HCT116 (cell line): Measurements from ENCODE around the gene TANC1. TPM values are rescaled to one million over a fixed set of nuclear protein-coding genes. Genes with fewer than 3 reads are reported as not detected.
A peak's percentile ranks its signal among the peaks of the same experiment; 100 is the strongest.

Experiments used
- ATAC-seq: fragments of 200-7000 bp; cut with Tn5 transposase; 2 replicates; pipeline ENCODE4 v1.9.1; 2020; ENCODE audit warnings: mild to moderate bottlenecking, moderate library complexity
- BruUV-seq: library from RNA; stranded (reverse); fragments of 400-500 nt; replicated peaks from 2 replicates; lab custom pipeline; 2021; lab: Mats Ljungman, UMichigan
- CTCF ChIA-PET: fragments of 300-600 bp; sonication (Branson Sonifier 250); formaldehyde crosslinking; loops from one replicate; lab custom pipeline; 2021; ENCODE audit warnings: antibody characterized with exemption; lab: Charles Lee
- POLR2A ChIA-PET: fragments of 300-600, 350-600 bp; sonication (Branson Sonifier 250); formaldehyde crosslinking; loops from one replicate; lab custom pipeline; 2021; ENCODE audit warnings: antibody characterized with exemption; lab: Charles Lee
- RAD21 ChIA-PET, 2 experiments: fragments of 300-600 bp; sonication (Branson Sonifier 250); formaldehyde crosslinking; loops; one replicate each; lab custom pipeline; 2023; ENCODE audit warnings: low total read pairs in 2 of 2; ENCODE audit not compliant: uncharacterized antibody in 2 of 2, unreplicated experiment in 2 of 2, low non-redundant PET in 1 of 2; lab: Charles Lee
- DNase-seq: peaks from one replicate; pipeline ENCODE4 v3.0.0-alpha.2; 2010; ENCODE audit warnings: low read depth, low spot score
- H2AFZ ChIP-seq: fragments of 200-600 bp; shearing (Covaris generic), sonication (generic); 2 replicates; pipeline ENCODE4 v1.6.1; 2017; ENCODE audit warnings: low read depth, mixed run types, mixed read lengths, antibody characterized with exemption, low read length; ENCODE audit not compliant: poor library complexity, severe bottlenecking
- H3K27ac ChIP-seq: 2 replicates; pipeline ENCODE4 v1.5.1; 2012; ENCODE audit warnings: low read depth, low read length
- H3K27me3 ChIP-seq: fragments of 200-600 bp; sonication (generic); 2 replicates; pipeline ENCODE4 v1.6.1; 2016; ENCODE audit warnings: mixed run types, low read length, mixed read lengths; ENCODE audit not compliant: insufficient read depth
- H3K36me3 ChIP-seq, 2 experiments: fragments of 200-500 bp in 1 of 2; fragments of 200-600 bp in 1 of 2; sonication (Bioruptor generic) in 1 of 2; sonication (generic) in 1 of 2; 2 replicates each; pipeline versions ENCODE4 v1.5.1 to v1.6.1; 2014 to 2016; ENCODE audit warnings: low read length in 2 of 2, inconsistent platforms in 1 of 2, mixed read lengths in 1 of 2, mixed run types in 1 of 2; ENCODE audit not compliant: insufficient read depth in 2 of 2, control insufficient read depth in 1 of 2
- H3K4me1 ChIP-seq, 2 experiments: fragments of 200-600 bp in 1 of 2; sonication (generic) in 1 of 2; 2 replicates each; pipeline versions ENCODE4 v1.5.1 to v1.6.1; 2012 to 2017; ENCODE audit warnings: low read length in 2 of 2, inconsistent platforms in 1 of 2, mild to moderate bottlenecking in 1 of 2, mixed read lengths in 1 of 2, mixed run types in 1 of 2, moderate library complexity in 1 of 2; ENCODE audit not compliant: insufficient read depth in 2 of 2, control insufficient read depth in 1 of 2
- H3K4me2 ChIP-seq: fragments of 200-600 bp; sonication (generic); 2 replicates; pipeline ENCODE4 v1.6.1; 2017; ENCODE audit warnings: mixed run types, low read length, mixed read lengths
- H3K4me3 ChIP-seq, 2 experiments: fragments of 200-600 bp in 1 of 2; sonication (generic) in 1 of 2; replicated peaks in 1 of 2; 2 replicates each; pipeline ENCODE4 v1.5.1; 2011 to 2016; ENCODE audit warnings: low read length in 2 of 2, control low read depth in 1 of 2, low read depth in 1 of 2, mild to moderate bottlenecking in 1 of 2, mixed read lengths in 1 of 2, mixed run types in 1 of 2
- H3K79me2 ChIP-seq: fragments of 200-600 bp; sonication (generic); 2 replicates; pipeline ENCODE4 v1.6.1; 2017; ENCODE audit warnings: mild to moderate bottlenecking, mixed run types, low read length, moderate library complexity, mixed read lengths; ENCODE audit not compliant: insufficient read depth
- H3K9ac ChIP-seq: fragments of 200-600 bp; sonication (generic); 2 replicates; pipeline ENCODE4 v1.6.1; 2016; ENCODE audit warnings: low read length, mixed read lengths
- H3K9me2 ChIP-seq: fragments of 200-600 bp; sonication (generic), shearing (Covaris generic); 2 replicates; pipeline ENCODE4 v1.6.1; 2017; ENCODE audit warnings: mixed run types, mild to moderate bottlenecking, moderate library complexity; ENCODE audit not compliant: insufficient read depth
- H3K9me3 ChIP-seq, 2 experiments: fragments of 200-500 bp in 1 of 2; fragments of 200-600 bp in 1 of 2; sonication (Bioruptor generic) in 1 of 2; sonication (generic) in 1 of 2; 2 replicates each; pipeline ENCODE4 v1.6.1; 2014 to 2017; ENCODE audit warnings: low read length in 2 of 2, mixed read lengths in 2 of 2, inconsistent platforms in 1 of 2, low read depth in 1 of 2, mild to moderate bottlenecking in 1 of 2, mixed run types in 1 of 2, moderate library complexity in 1 of 2; ENCODE audit not compliant: control insufficient read depth in 1 of 2, insufficient read depth in 1 of 2
- H4K20me1 ChIP-seq: fragments of 200-600 bp; sonication (generic), shearing (Covaris generic); 2 replicates; pipeline ENCODE4 v1.6.1; 2017; ENCODE audit warnings: mixed run types, mild to moderate bottlenecking, moderate library complexity; ENCODE audit not compliant: insufficient read depth
- CBX3 ChIP-seq: IDR thresholded peaks from 2 replicates; pipeline ENCODE4 v1.6.1; 2012; ENCODE audit warnings: low read depth
- EZH2phosphoT487 ChIP-seq: fragments of 200-600 bp; IDR thresholded peaks from 2 replicates; pipeline ENCODE4 v1.6.1; 2018; ENCODE audit warnings: antibody characterized with exemption, borderline replicate concordance
- FOSL1 ChIP-seq: IDR thresholded peaks from 2 replicates; pipeline ENCODE4 v1.6.1; 2012; ENCODE audit warnings: low read depth
- MAX ChIP-seq: IDR thresholded peaks from 2 replicates; pipeline ENCODE4 v1.6.1; 2012
- POLR2AphosphoS5 ChIP-seq: IDR thresholded peaks from 2 replicates; pipeline ENCODE4 v1.6.1; 2011; ENCODE audit warnings: mild to moderate bottlenecking, low read depth, low read length, moderate library complexity
- REST ChIP-seq: IDR thresholded peaks from 2 replicates; pipeline ENCODE4 v1.6.1; 2012; ENCODE audit warnings: low read depth
- SIN3A ChIP-seq: IDR thresholded peaks from 2 replicates; pipeline ENCODE4 v1.6.1; 2012; ENCODE audit warnings: low read depth
- SRF ChIP-seq: IDR thresholded peaks from 2 replicates; pipeline ENCODE4 v1.6.1; 2012; ENCODE audit warnings: low read depth
- YY1 ChIP-seq: IDR thresholded peaks from 2 replicates; pipeline ENCODE4 v1.6.1; 2011; ENCODE audit warnings: low read length, low read depth, moderate library complexity, mild to moderate bottlenecking; ENCODE audit not compliant: insufficient replicate concordance; ENCODE audit errors: extremely low read depth
- ZFX ChIP-seq: fragments of 450-650 bp; IDR thresholded peaks from 2 replicates; pipeline ENCODE4 v1.6.1; 2017
- ZNF274 ChIP-seq: fragments of 200-500 bp; sonication (Bioruptor generic); IDR thresholded peaks from 2 replicates; pipeline ENCODE4 v1.6.1; 2014; ENCODE audit warnings: mild to moderate bottlenecking, low read depth, low read length, inconsistent platforms
- intact Hi-C: fragments of 100-400 bp; cut with micrococcal nuclease; formaldehyde crosslinking; loops from 2 replicates; pipeline ENCODE4 v1.10.0; 2022
- total RNA-seq: library from RNA; stranded (reverse); gene quantifications from one replicate; pipeline ENCODE4 v1.2.1, GENCODE V29; 2021; ENCODE audit not compliant: unreplicated experiment

Gene TANC1
- total RNA-seq, 1 experiment from 2014 or later: 15.1 TPM

- peak overlapping the region; percentile 94 for H3K4me2 ChIP-seq
- H2AFZ ChIP-seq: peak overlapping the region; percentile 72
- DNase-seq: no peak
- no TSS peak for BruUV-seq
- POLR2A ChIA-PET: interaction anchor here (1.3 kb wide), 1 partner anchor 14 kb away, joined by 3 read pairs; no protein-coding TSS in a partner anchor
- RAD21 ChIA-PET: no interaction called here
- H3K9ac ChIP-seq: peak overlapping the region; percentile 71
- H3K36me3 ChIP-seq: no peaks in the 10 kb centered on the region
- peaks cover 6 to 26% of the 10 kb centered on the region in 2 experiments; a peak in 3 of 4 replicates for H3K4me1 ChIP-seq
- no peaks in the 10 kb centered on the region for H3K9me2 ChIP-seq
- peak overlapping the region; percentile 67 for H3K27ac ChIP-seq
- H3K9me3 ChIP-seq: no peaks in the 10 kb centered on the region
- H3K27me3 ChIP-seq: no peaks in the 10 kb centered on the region
- TF ChIP-seq POLR2AphosphoS5 (no peak), REST (no peak), CBX3 (no peak), YY1 (no peak), SIN3A (no peak), ZFX (no peak), SRF (no peak), ZNF274 (no peak), FOSL1 (no peak), MAX (no peak), EZH2phosphoT487 (no peak)
- CTCF ChIA-PET: interaction anchor here (1.6 kb wide), 1 partner anchor 151 kb away, joined by 4 read pairs; no protein-coding TSS in a partner anchor
- peak; percentile 4; the same call in 1 of the 2 replicates for ATAC-seq
- no peaks in the 10 kb centered on the region for H4K20me1 ChIP-seq
- H3K4me3 ChIP-seq: peak overlapping the region; percentile 52 to 88
- H3K79me2 ChIP-seq: peaks cover 32% of the 10 kb centered on the region
- intact Hi-C loops: no loop called here
Observed at GRCh38 chr2:158967114-158967730, 1.2 kb upstream of the TANC1 start.
